Ammon's horn (tissue), 1 donor: ENCODE results near the gene ACOT7.
"Not testable (repeated sequence)": the region's sequence is repeated elsewhere in the genome, so short reads cannot be mapped to it uniquely, and the experiment has no call there.

Experiments used
- DNase-seq: peaks from one replicate; pipeline ENCODE4 v3.0.0-alpha.2; 2016; ENCODE audit warnings: low spot score

The ACOT7 gene

GRCh38 chr1:6396998-6397397 lies 3.4 kb upstream of the ACOT7 start:
- DNase-seq: no peak

- DNase-seq: not testable (repeated sequence)
These were observed 2.2 kb upstream of the ACOT7 start for GRCh38 chr1:6395781-6396244.

GRCh38 chr1:6395130-6395529 lies 1.6 kb upstream of the ACOT7 start:
- DNase-seq: not testable (repeated sequence)

DNA sequence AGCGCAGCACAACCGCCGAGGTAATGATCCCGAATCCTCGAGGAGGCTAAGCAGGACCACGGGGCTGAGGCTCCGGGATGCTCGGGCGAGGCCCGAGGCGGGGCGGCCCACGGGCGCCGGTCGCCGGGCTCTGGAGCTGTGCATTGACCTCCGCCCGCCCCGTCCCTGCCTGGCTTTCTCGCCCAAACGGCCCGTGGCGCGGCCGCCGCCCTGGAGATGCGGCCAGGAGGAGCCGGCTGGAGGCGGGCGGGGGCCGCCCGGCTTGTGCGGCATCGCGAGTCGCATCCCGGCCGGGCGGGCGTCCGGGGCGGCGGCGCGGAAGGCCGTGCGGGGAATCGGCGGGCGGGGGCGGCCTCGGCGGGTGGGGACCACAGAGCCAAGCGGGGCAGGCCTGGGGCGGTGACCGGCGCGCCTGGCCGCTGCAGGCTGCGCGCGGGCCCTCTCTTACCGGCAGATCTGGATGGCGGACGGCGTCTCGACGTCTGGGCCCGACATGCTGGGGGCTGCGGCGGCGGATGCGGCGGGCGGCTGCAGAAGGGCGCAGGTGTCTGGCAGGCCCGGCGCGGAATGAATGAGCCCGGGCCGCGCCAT lies 663 bp downstream of the ACOT7 start:
- no peak for DNase-seq

- no peak for DNase-seq
These were observed 1.4 kb downstream of the ACOT7 start for GRCh38 chr1:6391951-6392808.

DNA sequence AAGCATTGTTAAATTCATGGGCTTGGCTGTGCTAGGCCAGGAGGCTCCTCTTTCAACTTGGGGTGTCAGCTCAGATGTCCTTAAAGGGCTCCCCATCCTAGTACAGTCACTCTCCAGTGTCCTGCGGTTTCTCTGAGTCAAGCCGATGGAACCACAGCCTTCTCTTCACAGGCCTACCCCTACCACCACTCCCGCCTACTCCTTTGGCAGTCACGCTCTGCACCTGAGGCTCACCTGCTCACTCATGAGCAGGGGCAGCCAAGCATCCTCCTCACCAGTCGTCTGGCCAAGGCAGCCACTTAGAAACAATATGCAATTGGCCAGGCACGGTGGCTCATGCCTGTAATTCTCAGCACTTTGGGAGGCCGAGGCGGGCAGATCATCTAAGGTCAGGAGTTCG lies 3.6 kb downstream of the ACOT7 start:
- DNase-seq: no peak

GRCh38 chr1:6386371-6386949 lies 7.1 kb downstream of the ACOT7 start:
- DNase-seq: no peak

GRCh38 chr1:6385488-6386191 lies 7.9 kb downstream of the ACOT7 start:
- peak; percentile 57 for DNase-seq

DNA sequence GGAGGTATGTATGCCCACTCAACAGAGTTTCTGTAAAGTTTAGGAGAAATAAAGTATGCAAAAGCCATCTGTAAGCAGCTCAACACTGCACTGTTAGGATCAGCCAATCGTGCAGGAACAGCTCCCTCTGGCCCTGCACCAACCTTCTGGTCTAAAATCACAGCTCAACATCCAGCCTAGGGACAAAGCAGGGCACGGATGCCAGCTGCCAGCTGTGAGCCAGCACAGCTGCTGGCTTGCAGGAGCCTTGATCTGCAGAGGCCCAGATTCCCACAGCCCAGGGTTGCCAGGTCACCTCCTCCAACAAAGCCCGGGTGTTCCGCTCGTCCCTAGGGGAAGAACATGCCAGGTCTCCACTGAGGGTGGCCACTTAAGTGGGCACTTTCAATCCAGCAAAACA lies 8.6 kb downstream of the ACOT7 start:
- peak; percentile 92 for DNase-seq

- no peak for DNase-seq
These were observed 9.4 kb downstream of the ACOT7 start for GRCh38 chr1:6384135-6384534.

GRCh38 chr1:6380037-6380436 lies 13.5 kb downstream of the ACOT7 start:
- DNase-seq: no peak

- no peak for DNase-seq
These were observed 15.3 kb downstream of the ACOT7 start for GRCh38 chr1:6378096-6378746.

GRCh38 chr1:6373961-6374720 lies 19.4 kb downstream of the ACOT7 start:
- DNase-seq: no peak

DNA sequence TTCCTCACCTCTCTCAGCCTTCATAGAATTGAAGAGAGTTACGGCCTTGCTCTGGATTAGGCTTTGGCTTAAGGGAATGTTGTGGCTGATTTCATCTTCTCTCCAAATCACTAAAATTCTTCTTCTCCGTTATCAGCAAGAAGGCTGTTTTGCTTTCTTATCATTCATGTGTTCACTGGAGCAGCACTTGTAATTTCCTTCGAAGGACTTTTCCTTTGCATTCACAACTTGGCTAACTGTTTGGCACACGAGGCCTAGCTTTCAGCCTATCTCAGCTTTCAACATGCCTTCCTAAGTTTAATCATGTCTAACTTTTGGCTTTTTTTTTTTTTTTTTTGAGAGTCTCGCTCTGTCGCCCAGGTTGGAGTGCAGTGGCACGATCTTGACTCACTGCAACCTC lies 21.3 kb downstream of the ACOT7 start:
- not testable (repeated sequence) for DNase-seq

GRCh38 chr1:6370006-6370405 lies 23.6 kb downstream of the ACOT7 start:
- no peak for DNase-seq

DNA sequence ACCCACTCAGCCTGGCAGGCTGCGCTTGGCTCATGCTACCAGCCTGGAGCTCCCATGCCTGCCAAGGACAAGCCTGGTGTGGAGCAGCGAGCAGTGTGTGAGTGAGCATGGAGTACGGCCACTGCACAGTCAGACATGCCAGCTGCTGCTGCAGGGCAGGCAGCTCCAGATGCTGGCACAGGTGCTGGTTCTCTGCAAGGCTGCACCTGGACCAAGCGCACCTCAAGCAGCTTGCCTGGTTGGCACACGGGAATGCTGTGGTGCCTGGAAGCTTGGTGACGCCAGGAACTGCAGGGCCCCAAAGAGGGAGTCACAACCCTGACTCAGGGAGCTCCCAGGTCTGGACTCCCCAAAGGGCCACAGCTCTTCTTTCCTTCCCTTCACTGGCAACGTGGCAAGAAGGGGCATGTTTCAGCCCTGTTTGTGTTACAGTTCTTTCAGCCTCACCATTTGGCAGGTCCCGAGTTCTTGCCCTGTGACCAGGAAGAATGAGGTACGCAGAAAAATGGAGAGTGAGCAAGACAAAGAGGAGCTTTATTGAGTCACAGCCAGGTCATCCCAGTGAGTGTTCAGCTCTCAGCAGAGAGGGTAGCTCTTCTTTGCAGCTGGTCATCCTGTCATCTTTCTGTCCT lies 26.1 kb downstream of the ACOT7 start:
- peak; percentile 70 for DNase-seq

DNA sequence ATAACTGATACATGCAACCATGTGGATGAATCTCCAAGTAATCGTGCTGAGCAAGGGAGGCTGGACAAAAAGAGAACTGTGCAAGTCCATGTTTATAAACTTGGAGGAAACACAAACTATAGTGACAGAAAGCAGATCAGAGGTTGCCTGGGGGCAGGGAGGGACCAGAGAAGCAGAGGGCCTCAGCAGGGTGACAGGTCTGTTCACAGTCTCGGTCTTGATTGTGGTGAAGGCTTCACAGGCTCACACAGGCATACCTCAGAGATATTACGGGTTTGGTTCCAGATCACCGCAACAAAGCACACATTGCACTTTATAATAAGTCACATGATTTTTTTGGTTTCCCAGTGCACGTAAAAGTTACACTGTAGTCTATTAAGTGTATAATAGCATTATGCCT lies 28.5 kb downstream of the ACOT7 start:
- DNase-seq: no peak

DNA sequence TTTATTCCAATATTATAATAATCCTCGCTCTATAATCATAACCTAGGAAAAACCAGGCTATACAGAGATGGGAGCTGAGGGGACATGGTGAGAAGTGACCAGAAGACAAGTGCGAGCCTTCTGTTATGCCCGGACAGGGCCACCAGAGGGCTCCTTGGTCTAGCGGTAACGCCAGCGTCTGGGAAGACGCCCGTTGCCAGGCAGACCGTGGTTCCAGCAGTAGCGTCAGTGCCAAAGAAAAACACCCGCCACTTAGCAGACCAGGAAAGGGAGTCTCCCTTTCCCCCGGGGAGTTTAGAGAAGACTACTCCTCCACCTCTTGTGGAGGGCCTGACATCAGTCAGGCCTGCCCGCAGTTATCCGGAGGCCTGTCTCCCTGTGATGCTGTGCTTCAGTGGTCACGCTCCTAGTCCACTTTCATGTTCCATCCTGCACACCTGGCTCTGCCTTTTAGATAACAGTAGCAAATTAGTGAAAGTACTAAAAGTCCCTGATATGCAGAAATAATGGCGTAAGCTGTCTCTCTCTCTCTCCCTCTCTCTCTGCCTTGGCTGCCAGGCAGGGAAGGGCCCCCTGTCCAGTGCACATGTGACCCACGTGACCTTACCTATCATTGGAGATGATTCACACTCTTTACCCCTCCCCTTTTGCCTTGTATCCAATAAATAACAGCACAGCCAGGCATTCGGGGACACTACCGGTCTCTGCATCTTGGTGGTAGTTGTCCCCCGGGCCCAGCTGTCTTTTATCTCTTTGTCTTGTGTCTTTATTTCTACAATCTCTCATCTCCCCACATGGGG lies 30.3 kb downstream of the ACOT7 start:
- peak; percentile 62 for DNase-seq

GRCh38 chr1:6361124-6361775 lies 32.3 kb downstream of the ACOT7 start:
- no peak for DNase-seq
